Vagina (tissue), 2 donors: ENCODE measurements around the gene MRPS21. TPM values are rescaled to one million over a fixed set of nuclear protein-coding genes. Genes with fewer than 3 reads are reported as not detected.

Experiments
- DNase-seq, 2 donors: peaks; one replicate each; pipeline ENCODE4 v3.0.0-alpha.2; 2017; ENCODE audit errors: extremely low spot score in 2 of 2
- H3K27ac ChIP-seq: fragments of 200-600 bp; sonication (generic); one replicate; pipeline ENCODE4 v1.5.1; 2019
- H3K27me3 ChIP-seq: fragments of 200-600 bp; sonication (generic); one replicate; pipeline ENCODE4 v1.5.1; 2019
- H3K36me3 ChIP-seq, 2 donors: fragments of 200-600 bp; sonication (generic); one replicate each; pipeline ENCODE4 v1.5.1; 2017 to 2019
- H3K4me1 ChIP-seq: fragments of 200-600 bp; sonication (generic); one replicate; pipeline ENCODE4 v1.5.1; 2019
- H3K4me3 ChIP-seq, 2 donors: fragments of 200-600 bp; sonication (generic); 1 replicate in 1 of 2; 2 replicates in 1 of 2; pipeline ENCODE4 v1.5.1; 2016 to 2019
- H3K9me3 ChIP-seq: fragments of 200-600 bp; sonication (generic); one replicate; pipeline ENCODE4 v1.5.1; 2019
- CTCF ChIP-seq, 3 experiments: fragments of 450-650 bp in 2 of 3; fragments of 200-600 bp in 1 of 3; sonication (generic) in 1 of 3; IDR thresholded peaks; one replicate each; pipeline ENCODE4 v1.5.1; 2017 to 2019; ENCODE audit warnings: antibody characterized with exemption in 3 of 3, mild to moderate bottlenecking in 2 of 3, moderate library complexity in 2 of 3
- POLR2A ChIP-seq, 2 donors: fragments of 450-650 bp; IDR thresholded peaks; one replicate each; pipeline ENCODE4 v1.6.1; 2017; ENCODE audit warnings: antibody characterized with exemption in 2 of 2, mild to moderate bottlenecking in 2 of 2, moderate library complexity in 2 of 2
- POLR2AphosphoS5 ChIP-seq, 2 donors: sonication (generic); formaldehyde crosslinking; IDR thresholded peaks; one replicate each; pipeline ENCODE4 v1.9.0; 2017; ENCODE audit warnings: antibody characterized with exemption in 2 of 2, mild to moderate bottlenecking in 2 of 2, low read depth in 1 of 2; ENCODE audit not compliant: insufficient read depth in 1 of 2
- intact Hi-C: fragments of 100-400 bp; cut with DNase I; formaldehyde crosslinking; loops from one replicate; pipeline ENCODE4 v1.15.1; 2023
- total RNA-seq: library from RNA; depleted of rRNA; stranded (reverse); fragments of >200 nt; gene quantifications from one replicate; pipeline ENCODE4 v1.2.3, GENCODE V29; 2016

MRPS21 gene
- total RNA-seq, 1 donor from 2014 or later, result 34.6 TPM

DNA sequence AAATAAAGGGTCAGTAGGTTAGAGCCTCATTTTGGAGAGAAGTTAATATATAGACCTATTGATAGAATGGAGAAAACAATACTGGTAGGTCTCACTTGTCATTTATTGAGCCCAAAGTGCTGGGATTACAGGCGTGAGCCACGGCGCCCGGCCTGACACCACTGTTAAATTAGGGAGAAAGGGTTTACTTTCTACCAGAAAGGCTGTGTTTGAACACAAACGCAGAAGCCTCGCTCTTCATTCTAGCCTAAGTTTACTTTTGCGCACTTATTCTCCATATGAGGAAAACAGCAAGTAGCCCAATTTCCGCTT lies 27.0 kb downstream of the MRPS21 start:
- Histone ChIP-seq H3K27me3 (no peaks in the 10 kb centered on the region), H3K9me3 (no peaks in the 10 kb centered on the region), H3K4me1 (peaks cover 19% of the 10 kb centered on the region), H3K36me3 (peaks cover 0 to 10% of the 10 kb centered on the region in 2 donors), H3K27ac (peak overlapping the region; percentile 57), H3K4me3 (peak overlapping the region; percentile 72 to 76)
- TF ChIP-seq POLR2A (IDR thresholded peaks at IDR 0.05) (no peak), POLR2AphosphoS5 (IDR thresholded peaks at IDR 0.05; ENCODE audit: insufficient read depth in 1 of 2, low read depth in 1 of 2) (no peak), CTCF (IDR thresholded peaks at IDR 0.05) (no peak)
- DNase-seq, result no peak
- intact Hi-C loops, result no loop called here

DNA sequence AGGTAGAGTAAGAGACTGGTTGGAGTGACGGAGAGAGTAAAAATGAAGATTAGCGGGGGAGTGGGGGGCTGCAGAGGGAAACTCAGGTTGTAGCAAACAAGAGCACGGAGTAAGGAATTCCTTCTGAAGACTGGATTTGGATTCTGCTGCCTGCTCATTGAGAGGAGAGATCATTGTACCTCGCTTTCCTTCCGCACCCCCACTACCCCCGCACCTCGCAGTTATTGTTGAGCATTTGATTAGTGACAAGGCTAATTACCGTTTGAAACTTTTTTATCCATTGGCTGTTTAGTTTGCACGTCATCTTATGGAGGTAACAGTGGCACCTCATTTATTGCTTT lies 28.1 kb downstream of the MRPS21 start:
- no peak for TF ChIP-seq POLR2AphosphoS5 (IDR thresholded peaks at IDR 0.05; ENCODE audit: insufficient read depth in 1 of 2, low read depth in 1 of 2)
- TF ChIP-seq POLR2A (IDR thresholded peaks at IDR 0.05), result no peak
- no peak for TF ChIP-seq CTCF (IDR thresholded peaks at IDR 0.05)
- peak in 1 of 2 donors; percentile 86 for DNase-seq
- Histone ChIP-seq H3K9me3 (no peaks in the 10 kb centered on the region), H3K36me3 (peaks cover 0 to 22% of the 10 kb centered on the region in 2 donors), H3K4me1 (peaks cover 19% of the 10 kb centered on the region), H3K4me3 (peak overlapping the region; percentile 72 to 76), H3K27ac (peak overlapping the region; percentile 57), H3K27me3 (no peaks in the 10 kb centered on the region)
- intact Hi-C loops, result no loop called here

- no peak for DNase-seq
- H3K4me1 ChIP-seq, result peaks cover 19% of the 10 kb centered on the region
- intact Hi-C loops, result no loop called here
- H3K36me3 ChIP-seq, result peaks cover 0 to 27% of the 10 kb centered on the region in 2 donors
- H3K4me3 ChIP-seq, result peak overlapping the region; percentile 72 to 76
- TF ChIP-seq POLR2A (IDR thresholded peaks at IDR 0.05), result no peak
- TF ChIP-seq POLR2AphosphoS5 (IDR thresholded peaks at IDR 0.05; ENCODE audit: insufficient read depth in 1 of 2, low read depth in 1 of 2), result no peak
- TF ChIP-seq CTCF (IDR thresholded peaks at IDR 0.05), result no peak
- no peaks in the 10 kb centered on the region for H3K27me3 ChIP-seq
- H3K9me3 ChIP-seq, result no peaks in the 10 kb centered on the region
- H3K27ac ChIP-seq, result no peak overlapping the region
Observed at GRCh38 chr1:150322310-150322709, 28.6 kb downstream of the MRPS21 start.

DNA sequence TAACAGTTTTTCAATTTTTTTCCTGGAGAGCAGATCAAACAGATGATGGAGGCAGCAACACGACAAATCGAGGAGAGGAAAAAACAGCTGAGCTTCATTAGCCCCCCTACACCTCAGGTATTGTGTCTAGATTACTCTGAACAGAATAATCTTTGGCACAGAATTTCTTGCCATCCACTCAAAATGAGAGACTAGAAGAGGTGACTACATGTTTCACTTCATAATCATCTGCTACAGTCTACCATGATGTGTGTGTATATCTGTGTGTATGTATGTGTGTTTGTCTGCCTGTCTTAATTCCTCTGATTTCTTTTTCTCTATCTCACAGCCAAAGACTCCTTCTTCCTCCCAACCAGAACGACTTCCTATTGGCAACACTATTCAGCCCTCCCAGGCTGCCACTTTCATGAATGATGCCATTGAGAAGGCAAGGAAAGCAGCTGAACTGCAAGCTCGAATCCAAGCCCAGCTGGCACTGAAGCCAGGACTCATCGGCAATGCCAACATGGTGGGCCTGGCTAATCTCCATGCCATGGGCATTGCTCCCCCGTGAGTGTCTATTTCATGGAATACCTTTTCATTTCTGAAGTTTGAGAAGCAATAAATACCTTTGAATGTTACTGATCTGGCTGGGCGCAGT lies 39.1 kb downstream of the MRPS21 start:
- Histone ChIP-seq H3K4me3 (no peak overlapping the region), H3K27me3 (no peaks in the 10 kb centered on the region), H3K4me1 (no peaks in the 10 kb centered on the region), H3K9me3 (no peaks in the 10 kb centered on the region), H3K36me3 (peaks cover 1 to 99% of the 10 kb centered on the region in 2 donors), H3K27ac (no peak overlapping the region)
- no peak for DNase-seq
- intact Hi-C loops, result no loop called here
- TF ChIP-seq POLR2AphosphoS5 (IDR thresholded peaks at IDR 0.05; ENCODE audit: insufficient read depth in 1 of 2, low read depth in 1 of 2), result no peak
- no peak for TF ChIP-seq CTCF (IDR thresholded peaks at IDR 0.05)
- TF ChIP-seq POLR2A (IDR thresholded peaks at IDR 0.05), result no peak

DNA sequence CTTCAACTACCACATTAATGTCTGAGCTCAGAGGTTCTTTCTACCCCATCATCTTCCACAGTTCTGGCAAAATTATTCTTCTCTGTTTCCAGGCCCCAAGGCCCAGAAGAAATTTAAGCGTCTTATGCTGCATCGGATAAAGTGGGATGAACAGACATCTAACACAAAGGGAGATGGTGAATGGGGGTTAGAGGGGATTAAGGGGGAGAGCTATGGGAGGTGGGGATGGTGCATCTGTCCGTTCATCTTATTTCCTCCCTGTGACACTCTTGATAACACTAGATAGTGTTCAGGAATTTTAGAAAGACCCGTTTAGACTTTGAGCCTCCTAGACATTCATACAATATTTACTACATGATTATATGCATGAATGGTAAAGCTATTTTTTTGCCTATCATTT lies 52.7 kb downstream of the MRPS21 start:
- Histone ChIP-seq H3K9me3 (no peaks in the 10 kb centered on the region), H3K27me3 (no peaks in the 10 kb centered on the region), H3K36me3 (peaks cover 8 to 90% of the 10 kb centered on the region in 2 donors), H3K4me3 (no peak overlapping the region), H3K4me1 (no peaks in the 10 kb centered on the region), H3K27ac (no peak overlapping the region)
- no peak for DNase-seq
- TF ChIP-seq POLR2A (IDR thresholded peaks at IDR 0.05), result no peak
- TF ChIP-seq CTCF (IDR thresholded peaks at IDR 0.05), result no peak
- TF ChIP-seq POLR2AphosphoS5 (IDR thresholded peaks at IDR 0.05; ENCODE audit: insufficient read depth in 1 of 2, low read depth in 1 of 2), result no peak
- intact Hi-C loops, result no loop called here
